LNCAP (cell line): ENCODE data around the gene FBXW12.

Source experiments
- CTCF ChIP-seq: fragments of 450-650 bp; IDR thresholded peaks from 2 replicates; pipeline ENCODE4 v1.5.1; 2017; ENCODE audit warnings: mild to moderate bottlenecking

Gene FBXW12

GRCh38 chr3:48345946-48346572, 26.0 kb upstream of the FBXW12 start:
- TF ChIP-seq CTCF, result no peak

- TF ChIP-seq CTCF, result no peak
Measured at GRCh38 chr3:48347500-48347899, 24.5 kb upstream of the FBXW12 start.

DNA sequence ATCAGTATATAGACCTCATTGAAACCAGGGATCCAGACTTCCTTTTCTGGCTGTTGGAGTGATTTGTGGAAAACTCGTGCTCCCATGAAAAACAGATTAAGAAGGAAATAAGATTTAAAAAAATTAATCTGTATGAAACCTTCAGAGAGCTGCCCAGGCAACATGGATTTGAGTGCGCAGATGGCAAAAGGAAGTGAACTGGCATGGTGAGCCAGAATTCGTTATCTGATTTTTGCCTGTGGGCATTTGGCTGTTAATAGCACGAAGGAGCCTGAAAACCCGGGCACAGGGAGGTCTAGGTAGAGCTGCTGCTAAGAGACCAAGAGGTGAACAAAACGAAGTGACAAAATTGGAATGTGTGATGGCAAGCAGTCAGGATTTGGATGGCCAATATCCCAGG, 19.5 kb upstream of the FBXW12 start:
- no peak for TF ChIP-seq CTCF

GRCh38 chr3:48353987-48354386, 18.0 kb upstream of the FBXW12 start:
- TF ChIP-seq CTCF, result no peak

GRCh38 chr3:48356419-48356818, 15.6 kb upstream of the FBXW12 start:
- TF ChIP-seq CTCF, result no peak

DNA sequence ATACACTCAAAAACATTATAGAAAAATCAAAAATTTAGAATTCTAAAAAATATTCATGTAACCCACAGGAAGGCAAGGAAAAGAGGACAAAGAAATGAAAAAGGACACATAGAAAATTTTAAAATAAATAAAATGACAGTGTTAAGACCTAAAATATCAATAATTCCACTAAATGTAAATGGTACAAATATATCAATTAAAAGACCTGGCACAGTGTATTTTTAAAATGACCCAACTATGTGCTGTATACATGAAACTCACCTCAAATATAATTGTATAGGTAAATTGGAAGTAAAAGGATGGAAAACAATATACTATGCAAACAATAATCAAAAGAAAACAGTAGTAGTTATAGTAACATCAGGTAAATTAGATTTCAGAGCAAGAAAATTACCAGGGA, 10.1 kb upstream of the FBXW12 start:
- no peak for TF ChIP-seq CTCF

GRCh38 chr3:48364840-48365239, 7.2 kb upstream of the FBXW12 start:
- TF ChIP-seq CTCF, result no peak

- TF ChIP-seq CTCF, result no peak
Measured at GRCh38 chr3:48367201-48367600, 4.8 kb upstream of the FBXW12 start.
